GM18909 (cell line): ENCODE data around the gene NR2E1.

Experiments used
- ATAC-seq: cut with Tn5 transposase; IDR thresholded peaks from one replicate; pipeline ENCODE4 v1.9.1; 2021; ENCODE audit warnings: mild to moderate bottlenecking; ENCODE audit not compliant: unreplicated experiment, poor library complexity

Gene NR2E1

DNA sequence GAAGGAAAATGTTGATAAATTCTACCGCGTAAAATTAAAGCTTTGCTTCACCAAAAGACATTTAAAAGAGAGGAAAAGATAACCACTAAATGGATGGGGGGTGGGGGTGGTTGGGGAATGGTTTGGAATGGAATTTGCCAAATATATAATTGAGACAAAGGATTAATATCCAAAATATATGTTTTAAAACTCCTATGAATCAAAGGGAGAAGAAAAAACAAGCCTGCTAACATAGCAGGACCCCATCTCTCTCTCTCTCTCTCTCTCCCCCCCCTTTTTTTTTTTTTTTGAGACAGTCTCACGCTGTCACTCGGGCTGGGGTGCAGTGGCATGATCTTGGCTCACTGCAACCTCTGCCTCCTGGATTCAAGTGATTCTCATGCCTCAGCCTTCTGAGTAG lies 13.4 kb upstream of the NR2E1 start:
- no peak for ATAC-seq

DNA sequence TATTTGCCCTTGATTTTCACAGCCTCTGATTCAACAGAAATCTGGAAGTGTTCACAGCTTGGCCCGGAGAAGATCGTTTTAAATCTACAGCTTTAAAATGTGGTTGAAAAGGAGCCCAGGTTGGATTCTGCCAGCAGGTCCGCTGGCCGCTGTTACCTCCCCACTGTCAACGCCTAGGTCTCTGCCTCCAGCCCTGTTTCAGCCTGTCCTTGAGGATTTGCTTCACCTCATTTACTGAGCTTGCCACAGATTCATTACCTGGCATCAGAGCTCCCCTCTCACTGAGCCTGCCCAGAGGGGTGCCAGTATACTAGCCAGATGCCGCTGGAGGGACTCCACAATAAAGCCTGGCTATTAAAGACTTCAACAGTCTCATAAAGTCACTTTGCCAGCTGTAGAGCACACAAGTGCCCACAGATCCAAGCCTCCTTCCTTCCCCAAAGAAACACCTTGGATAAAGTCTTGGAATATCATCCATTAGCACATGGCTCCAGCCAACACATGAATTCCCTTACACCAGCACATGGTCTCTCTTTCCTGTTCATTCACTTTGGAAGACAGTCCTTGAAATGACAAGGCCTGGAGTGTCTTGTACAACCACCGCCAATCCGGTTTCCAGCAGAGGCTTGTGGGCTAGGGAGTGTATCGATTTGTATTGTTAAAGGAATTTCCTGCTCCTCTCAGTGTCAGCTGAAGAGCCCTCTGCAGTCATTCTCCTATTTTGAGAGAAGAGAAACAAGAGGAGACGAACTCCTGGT lies 9.5 kb upstream of the NR2E1 start:
- no peak for ATAC-seq

DNA sequence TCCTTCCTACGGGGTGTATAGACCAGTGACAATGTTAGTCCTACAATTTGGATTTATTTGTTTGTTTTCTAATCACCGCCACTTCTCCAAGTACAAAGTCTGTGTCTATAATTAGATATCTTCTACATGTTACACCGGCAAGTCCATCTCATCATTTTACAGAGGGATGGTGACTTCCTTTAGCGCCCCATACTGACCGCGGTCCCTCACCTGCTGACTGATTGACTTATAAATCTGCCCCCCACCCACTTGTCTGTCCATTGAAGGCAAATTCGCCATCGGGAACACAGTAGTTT lies 8.9 kb upstream of the NR2E1 start:
- no peak for ATAC-seq

DNA sequence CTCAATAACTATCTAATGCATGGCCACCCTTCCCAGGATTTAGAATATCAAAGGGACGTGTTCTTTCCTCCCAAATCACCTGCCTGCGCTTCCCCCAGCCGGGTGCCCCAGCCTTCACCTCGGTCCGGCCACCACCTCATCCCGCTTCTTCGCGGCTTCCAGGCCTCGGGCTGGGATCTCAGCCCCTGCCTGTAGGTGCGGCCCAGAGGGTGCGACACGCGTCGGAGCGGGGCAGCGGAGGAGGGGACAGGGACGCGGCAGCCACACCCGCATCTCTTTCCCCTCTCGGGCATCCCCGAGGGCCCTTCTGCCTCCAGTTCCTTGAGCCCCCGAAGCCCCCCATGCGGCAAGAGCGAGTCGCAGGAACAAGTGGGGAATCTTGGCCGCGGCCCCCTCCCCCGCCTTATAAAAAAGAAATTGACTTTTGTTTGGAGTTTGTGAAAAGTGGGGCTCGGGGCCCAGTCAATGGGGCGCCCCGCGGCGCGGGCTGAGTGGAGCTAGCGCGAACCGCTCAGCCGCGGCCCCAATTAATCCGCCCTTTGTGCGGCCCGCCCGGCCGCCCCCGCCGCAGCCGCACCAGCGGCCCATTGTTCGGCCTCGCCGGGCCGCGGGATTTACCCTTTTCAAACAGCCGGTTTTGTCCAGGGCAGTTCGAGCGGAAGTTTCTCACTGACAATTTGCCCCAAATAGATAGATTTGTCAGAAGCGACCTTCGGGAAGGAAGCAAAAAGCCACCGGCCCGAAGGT lies 8.4 kb upstream of the NR2E1 start:
- ATAC-seq, result no peak

DNA sequence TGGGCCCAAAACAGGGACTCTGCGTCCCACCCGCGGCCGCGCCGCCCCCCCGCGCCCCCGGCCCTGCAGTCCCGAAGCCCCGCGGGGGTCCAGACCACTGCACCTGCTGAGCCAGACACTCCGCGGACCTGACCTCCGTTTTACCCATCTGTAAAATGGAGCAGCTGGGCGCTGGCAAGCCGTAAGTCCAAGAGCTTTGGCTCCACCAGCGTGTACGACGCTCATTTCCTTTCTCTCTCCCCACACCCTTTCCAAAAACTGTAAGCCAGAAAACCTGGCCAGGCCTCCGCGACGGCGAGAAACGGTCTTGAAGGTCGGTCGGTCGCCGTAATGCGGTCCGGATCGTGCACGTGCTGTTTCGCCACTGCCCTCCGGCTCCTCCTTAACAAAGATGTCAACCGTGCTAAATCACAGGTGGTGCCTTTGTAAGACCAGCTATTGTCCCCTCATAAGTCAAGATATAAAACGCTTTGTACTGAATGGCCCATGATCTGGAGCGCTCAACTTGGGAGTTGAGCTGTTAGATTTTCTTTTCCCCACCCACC lies 7.8 kb upstream of the NR2E1 start:
- ATAC-seq, result no peak

DNA sequence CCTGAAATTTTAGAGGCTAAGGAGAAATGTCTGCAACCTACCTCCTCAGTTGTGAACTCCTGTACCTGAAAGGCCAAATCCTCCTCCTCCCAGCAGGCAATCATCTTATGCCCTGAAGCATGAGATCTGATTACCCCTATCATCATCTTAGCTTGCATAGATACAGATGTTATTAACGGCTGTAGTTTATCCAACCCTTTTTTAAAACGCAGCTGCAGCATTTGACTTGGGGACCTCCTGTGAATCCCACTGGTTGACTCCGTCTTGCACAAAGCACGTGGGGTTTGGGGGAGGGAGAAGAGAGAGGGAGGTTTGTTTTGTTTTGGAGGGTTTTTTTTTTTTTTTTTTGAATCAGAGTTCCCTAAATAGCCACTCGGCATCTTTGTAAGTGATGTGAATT lies 5.8 kb upstream of the NR2E1 start:
- ATAC-seq, result no peak

DNA sequence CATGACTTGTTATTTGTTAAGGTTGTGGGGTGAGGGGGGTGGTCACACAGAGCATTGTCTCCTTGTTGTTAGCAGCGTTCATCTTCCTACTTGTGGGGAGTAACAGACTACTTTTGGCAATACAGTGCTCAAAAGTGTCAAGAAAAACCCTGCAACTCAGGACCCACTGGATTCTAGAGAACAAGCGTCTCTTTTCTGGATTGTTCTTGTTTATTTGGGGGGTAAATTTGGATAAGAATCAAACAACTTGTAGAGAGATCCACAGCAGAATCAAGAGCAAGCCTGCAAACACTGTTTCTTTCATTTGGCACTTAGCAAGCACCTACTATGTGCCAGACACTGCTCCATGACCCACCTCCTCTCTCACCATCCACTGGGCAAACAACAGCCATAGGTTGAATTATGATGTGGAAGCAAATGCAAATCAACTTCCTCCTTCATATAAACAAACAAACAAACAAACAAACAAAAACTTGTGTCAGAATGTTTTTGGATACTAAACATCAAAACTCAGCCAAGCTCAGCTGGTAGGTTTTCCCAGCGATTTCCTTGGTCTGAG lies 4.0 kb upstream of the NR2E1 start:
- ATAC-seq, result no peak

DNA sequence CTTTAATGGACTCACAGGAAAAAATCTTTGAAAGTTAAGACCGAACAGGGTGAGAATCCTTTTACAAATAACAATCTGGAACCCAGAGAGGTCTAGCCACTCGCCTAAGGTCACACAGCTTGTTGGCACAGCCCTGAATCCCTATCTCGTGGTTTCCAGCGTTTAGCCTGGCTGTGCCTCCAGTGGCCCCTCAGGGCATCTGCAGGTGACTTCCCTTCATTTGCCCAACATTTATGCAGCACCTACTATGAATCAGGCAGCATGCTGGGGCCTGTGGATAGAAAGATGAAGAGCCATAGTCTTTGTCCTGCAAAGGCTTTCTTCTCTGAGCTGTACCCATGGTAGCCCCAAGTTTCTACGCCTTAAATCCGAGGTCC lies 2.6 kb upstream of the NR2E1 start:
- ATAC-seq, result no peak

DNA sequence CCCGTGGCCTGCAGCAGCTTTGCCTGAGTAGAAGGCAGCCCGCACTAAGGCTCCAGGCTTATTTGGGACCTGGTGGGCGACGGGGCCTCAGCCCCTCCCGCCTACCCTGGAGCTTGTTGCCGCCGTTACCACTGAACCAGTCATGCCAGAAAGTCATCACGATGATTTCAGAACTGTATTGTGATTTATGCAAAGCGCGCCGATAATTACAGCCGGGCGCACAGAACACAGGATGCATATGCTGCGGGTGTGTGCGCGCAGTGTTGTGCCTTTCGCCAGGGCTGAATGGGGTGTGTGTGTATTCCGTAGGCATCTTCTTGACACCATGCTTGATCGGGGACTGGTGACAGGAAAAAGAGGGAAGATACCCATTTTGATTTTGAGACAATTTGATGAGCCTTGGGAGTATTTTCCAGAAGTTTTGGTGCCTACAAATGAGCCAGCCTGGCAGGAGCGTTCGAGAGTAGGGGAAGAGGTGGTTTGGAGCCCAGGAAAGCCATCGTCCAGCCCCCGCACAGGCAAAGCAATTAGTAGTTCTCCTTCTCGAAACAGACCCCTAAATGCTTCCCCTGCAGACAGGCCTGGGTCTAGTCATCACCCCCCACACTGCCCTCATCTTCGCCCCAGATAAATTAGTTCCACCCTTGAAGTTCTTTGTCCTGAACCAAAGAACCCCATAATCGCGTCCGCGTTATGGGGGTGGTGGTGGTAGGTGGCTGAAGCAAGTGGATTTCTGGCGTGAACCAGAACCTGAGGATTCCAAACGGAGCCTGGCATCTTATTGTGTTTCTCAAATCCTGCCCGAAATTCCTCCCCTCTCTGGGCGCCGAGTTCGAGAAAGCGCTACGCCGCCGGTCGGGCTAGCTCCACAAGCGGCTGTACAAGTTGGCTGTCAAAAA lies 1.9 kb upstream of the NR2E1 start:
- no peak for ATAC-seq

DNA sequence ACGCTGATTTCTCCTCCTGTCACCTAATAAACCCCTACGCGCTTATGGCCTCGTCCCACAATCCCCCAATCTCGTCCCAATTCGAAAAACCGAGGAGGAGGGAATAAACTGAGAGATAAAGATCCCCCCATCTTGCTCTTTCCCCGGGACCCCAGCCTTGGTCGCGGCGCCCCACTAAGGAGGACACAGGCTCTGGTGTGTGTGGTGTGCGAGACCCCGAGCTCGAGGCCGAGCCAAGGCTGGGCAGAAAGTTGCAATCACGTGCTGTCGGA lies 1.3 kb upstream of the NR2E1 start:
- ATAC-seq, result no peak

DNA sequence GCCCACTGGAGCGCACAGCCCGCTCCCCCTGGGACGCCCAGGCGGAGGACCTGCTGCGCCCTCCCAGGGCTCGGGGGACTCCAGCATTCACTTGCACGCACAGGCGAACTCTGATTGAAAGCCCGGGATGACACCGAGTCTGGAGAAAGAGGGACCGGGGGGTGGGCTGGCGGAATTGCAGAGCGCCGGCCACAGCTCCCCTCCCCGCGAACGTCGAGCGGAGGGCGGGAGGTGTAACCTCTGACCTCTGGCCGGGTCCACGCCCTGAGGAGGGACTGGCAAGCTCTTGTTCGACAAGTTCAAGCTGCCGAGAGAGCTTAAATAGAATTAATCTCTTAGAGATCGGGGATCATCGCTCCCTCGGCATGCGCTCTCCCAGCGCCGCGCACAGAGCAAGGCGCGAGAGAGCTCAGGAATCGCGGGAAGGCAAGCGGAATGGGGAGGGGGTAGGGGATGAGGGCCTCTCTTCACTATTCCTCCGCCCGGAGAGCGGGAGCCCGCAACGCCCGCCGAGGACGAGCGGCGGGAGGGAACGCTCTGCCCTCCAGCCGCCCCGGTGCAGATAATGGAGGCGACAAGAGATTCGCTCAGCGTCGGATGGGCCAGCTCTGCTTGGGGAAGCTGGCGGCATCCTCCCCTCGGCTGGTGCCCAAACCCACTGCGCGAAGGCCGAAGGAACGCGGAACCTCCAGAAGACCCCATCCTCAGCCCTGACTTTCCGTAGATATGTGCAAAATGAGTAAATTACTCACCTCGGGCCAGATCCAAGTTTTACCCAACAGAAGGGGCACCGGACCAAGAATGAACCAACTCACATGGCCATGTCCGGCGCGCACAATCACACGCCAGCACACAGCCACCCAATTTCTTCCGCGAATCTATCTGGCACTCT lies 761 bp upstream of the NR2E1 start:
- ATAC-seq, result no peak

DNA sequence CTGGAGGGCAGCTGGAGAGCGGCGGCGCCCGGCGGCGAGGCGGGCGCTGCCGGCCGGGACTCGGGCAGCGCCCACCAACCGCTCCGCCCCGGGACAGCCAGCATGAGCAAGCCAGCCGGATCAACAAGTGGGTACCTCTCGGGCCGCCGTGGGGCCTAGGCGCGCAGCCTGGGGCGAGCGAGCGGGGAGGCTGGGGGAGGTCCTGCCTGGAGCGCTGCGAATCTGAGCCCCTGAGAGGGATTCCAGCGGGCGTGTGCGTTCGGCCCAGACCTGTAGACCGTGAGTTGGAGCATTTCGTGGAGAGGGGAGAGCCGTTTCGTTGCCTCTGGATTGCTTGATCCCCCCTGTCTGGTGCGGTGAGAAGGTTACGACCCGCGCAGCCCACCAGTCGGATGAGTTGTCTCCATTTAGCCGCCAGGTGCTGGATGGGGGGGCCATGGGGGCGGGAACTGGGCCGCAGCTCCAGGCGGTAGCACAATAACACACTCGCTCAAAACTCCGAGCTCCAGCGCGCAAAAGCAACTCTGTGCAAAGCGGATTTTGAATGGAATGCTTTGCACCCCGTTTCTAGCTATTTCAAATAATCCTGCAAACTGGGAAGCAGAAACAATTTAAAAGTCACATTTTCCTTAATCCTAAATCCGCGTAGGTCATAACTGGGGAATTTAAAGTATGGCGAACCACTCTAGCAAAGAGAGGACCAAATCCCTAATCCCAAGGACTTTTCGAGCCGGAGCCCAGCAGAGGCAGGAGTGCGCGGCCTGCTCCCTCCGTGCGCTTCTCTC lies 1.0 kb downstream of the NR2E1 start:
- ATAC-seq, result no peak

DNA sequence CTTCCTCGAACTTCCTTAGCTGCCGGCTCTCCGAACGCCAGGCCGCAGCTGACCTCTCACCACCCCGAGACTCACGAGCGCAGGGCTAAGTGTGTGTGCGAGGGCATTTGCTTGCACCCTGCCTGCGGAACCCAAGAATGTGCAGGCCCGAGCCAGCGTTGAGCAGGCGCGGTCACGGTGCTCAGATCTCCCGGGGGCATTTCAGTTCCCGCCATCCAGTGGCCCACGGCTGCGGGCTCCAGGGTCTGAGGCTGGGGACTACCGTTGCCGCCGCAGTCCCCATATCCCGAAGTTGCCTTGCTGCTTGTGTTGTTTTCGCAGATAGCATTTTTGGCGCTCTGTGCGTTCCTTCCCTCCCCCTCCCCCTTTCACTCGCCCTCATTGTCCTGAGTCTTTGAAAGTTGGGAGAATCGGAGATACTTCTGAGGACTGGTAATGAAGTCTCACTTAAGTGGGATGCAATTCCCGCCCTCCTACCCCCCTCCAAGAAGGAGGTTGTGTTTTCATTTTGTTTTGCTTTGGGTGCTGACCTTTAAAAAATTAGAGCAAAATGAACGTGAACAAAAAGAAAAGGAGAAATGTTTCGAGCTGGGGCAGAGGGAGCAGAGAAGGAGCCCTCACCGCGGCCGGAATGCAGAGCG lies 1.7 kb downstream of the NR2E1 start:
- no peak for ATAC-seq

DNA sequence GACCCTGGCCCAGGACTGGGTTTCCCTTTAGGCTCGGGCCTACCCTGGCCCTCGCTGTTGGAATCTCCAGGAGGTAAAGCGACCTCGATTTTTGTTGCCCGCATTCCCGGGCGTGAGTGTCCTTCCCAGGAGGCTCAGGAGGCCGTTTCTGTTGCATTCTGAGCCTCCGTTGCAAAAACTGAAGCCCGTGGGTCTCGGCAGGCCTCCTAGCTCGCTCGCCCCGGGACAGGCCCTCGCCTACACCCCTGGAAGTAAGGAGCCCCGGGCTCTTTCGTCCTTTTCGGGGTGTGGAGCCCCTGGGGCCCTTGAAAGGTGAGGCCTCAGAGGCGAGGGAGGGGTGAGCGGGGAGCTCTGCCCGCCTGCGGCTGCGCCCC lies 2.3 kb downstream of the NR2E1 start:
- ATAC-seq, result no peak

DNA sequence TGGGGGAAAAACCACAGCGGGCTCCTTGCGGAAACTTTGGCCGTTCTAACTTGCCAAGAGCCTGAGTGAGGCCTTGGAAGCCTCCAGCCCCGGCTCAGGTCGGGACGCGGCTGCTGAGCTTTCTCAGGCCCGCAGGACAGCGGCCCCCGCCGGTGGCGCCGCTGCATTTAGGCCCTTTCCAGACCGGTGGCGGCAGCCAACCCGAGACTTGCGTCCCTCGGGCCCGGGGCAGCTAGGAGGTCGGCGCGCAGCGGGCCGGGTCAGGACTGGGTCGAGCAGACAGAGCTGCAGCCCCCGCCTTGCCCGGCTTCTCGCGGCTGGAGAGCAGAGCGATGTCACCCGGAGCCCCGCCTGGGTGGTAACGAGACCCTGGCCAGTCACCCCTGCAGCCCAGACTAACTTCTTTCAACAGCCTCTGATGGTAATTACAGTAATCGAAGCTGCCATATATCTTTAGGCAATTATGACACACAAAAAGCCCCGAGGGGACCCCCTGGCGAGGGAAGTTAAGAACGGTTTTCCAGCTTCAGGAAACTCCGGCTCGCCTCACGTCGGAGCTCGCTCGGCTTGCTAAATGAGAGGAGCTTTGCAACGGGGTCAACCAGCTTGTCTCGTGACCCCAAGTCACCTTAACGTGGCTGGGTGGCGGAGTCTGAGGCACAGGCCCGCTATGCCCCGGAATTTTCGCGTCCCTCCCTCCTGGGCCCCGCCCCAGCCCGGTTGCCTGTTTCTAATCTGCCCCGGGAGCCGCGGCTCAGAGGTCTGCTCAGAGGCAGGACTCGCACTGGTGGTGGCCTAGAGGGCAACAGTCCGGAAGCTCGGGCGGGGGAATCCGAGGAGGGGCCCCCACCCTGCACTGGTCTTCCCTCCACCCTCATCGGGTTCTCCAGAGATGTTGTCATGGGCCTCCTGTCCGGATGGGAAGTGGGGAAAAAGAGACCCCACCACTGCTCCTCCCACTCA lies 3.0 kb downstream of the NR2E1 start:
- ATAC-seq, result no peak

DNA sequence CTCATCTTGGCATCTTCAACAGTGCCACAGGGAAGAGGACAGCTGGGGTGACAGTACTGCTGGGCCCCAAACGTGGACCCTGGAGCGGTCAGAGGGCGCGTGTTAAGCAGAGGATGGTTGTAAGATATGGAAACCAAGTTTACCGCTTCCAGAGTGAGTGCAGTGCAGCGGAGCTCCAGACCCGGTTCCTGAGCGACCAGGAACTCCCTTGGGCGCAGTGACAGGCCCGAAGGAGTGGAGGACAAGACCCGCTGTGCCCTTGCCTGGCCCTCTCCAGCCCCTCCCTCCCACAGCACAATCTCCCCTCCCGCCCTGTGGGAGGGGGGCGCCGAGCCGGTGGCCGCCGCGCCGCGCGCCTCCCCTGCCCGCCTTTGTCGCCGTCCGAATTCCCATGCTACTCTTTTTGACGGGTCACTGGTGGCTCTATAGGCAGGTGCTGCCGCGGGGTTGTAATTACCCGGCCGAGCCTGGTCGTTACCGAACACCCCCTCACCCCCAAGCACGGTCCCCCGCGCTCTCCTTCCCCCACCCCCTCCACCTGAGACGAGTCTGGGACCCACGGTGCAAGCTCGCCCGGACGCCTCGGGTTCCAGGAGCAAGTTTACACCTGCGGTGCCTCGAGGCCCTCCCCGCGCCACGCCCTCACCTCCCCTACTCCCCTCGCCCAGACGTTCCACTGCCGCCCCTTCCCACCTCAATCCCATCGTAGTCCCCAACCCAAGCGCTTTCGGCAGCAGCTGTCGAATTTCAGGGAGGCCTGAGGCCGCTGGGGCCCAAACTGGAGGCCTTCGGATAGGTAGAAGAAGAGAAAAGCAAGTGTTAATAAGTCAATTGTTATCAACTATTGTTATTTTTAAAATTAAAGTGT lies 3.9 kb downstream of the NR2E1 start:
- no peak for ATAC-seq
